PC-3 (cell line): Measurements from ENCODE around the gene NHS. TPM values are rescaled to one million over a fixed set of nuclear protein-coding genes. Genes with fewer than 3 reads are reported as not detected.
A peak's percentile ranks its signal among the peaks of the same experiment; 100 is the strongest.

Experiments used
- ATAC-seq: fragments of 200-7000 bp; cut with Tn5 transposase; 2 replicates; pipeline ENCODE4 v1.9.1; 2020; ENCODE audit warnings: mild to moderate bottlenecking, moderate library complexity
- BruUV-seq: library from RNA; stranded (reverse); fragments of 400-500 nt; replicated peaks from 2 replicates; lab custom pipeline; 2021; lab: Mats Ljungman, UMichigan
- CTCF ChIA-PET: fragments of 300-600 bp; sonication (Branson Sonifier 250); formaldehyde crosslinking; loops from one replicate; lab custom pipeline; 2022; ENCODE audit warnings: antibody characterized with exemption; lab: Charles Lee
- POLR2A ChIA-PET: fragments of 300-600 bp; sonication (Branson Sonifier 250); formaldehyde crosslinking; loops from one replicate; lab custom pipeline; 2022; ENCODE audit warnings: antibody characterized with exemption; ENCODE audit not compliant: unreplicated experiment; lab: Charles Lee
- DNase-seq: peaks from one replicate; pipeline ENCODE4 v3.0.0-alpha.2; 2015
- H2AFZ ChIP-seq: fragments of 300-600 bp; sonication (generic); 2 replicates; pipeline ENCODE4 v1.6.0; 2016; ENCODE audit warnings: antibody characterized with exemption, low read length
- H3F3A ChIP-seq: fragments of 300-600 bp; sonication (generic); one replicate; pipeline ENCODE4 v1.6.0; 2017; ENCODE audit warnings: antibody characterized with exemption, low read length, control low read depth, mild to moderate bottlenecking; ENCODE audit not compliant: unreplicated experiment
- H3K27ac ChIP-seq: fragments of 300-600 bp; sonication (generic); 2 replicates; pipeline ENCODE4 v1.5.1; 2016; ENCODE audit warnings: mild to moderate bottlenecking, low read length
- H3K27me3 ChIP-seq: fragments of 300-600 bp; sonication (generic); 2 replicates; pipeline ENCODE4 v1.6.1; 2016; ENCODE audit warnings: low read length, mixed read lengths
- H3K36me3 ChIP-seq: fragments of 300-600 bp; sonication (generic); 2 replicates; pipeline ENCODE4 v1.6.1; 2016; ENCODE audit warnings: low read depth, mixed run types, low read length, mixed read lengths
- H3K4me1 ChIP-seq: fragments of 300-600 bp; sonication (generic); 2 replicates; pipeline ENCODE4 v1.5.1; 2016; ENCODE audit warnings: low read length; ENCODE audit not compliant: insufficient read depth
- H3K4me2 ChIP-seq: fragments of 300-600 bp; sonication (generic); 2 replicates; pipeline ENCODE4 v1.6.0; 2016; ENCODE audit warnings: low read length
- H3K4me3 ChIP-seq: fragments of 300-600 bp; sonication (generic); 2 replicates; pipeline ENCODE4 v1.5.1; 2016; ENCODE audit warnings: mild to moderate bottlenecking, low read length, mixed read lengths
- H3K79me2 ChIP-seq: fragments of 300-600 bp; sonication (generic); 2 replicates; pipeline ENCODE4 v1.6.1; 2017; ENCODE audit warnings: low read length, mixed read lengths
- H3K9ac ChIP-seq: fragments of 300-600 bp; sonication (generic); 2 replicates; pipeline ENCODE4 v1.6.0; 2016; ENCODE audit warnings: mild to moderate bottlenecking, low read length
- H3K9me2 ChIP-seq: fragments of 300-600 bp; sonication (generic); replicated peaks from 2 replicates; pipeline ENCODE4 v1.6.1; 2016; ENCODE audit warnings: mixed run types, low read length, mixed read lengths
- H3K9me3 ChIP-seq: fragments of 300-600 bp; sonication (generic); 2 replicates; pipeline ENCODE4 v1.6.1; 2016; ENCODE audit warnings: low read length, mixed read lengths
- H4K20me1 ChIP-seq: fragments of 300-600 bp; sonication (generic); 2 replicates; pipeline ENCODE4 v1.6.1; 2016; ENCODE audit warnings: low read length, mixed read lengths
- EZH2 ChIP-seq: fragments of 300-600 bp; sonication (generic); IDR thresholded peaks from one replicate; pipeline ENCODE4 v1.6.1; 2017; ENCODE audit warnings: antibody characterized with exemption, mild to moderate bottlenecking, low read length; ENCODE audit not compliant: unreplicated experiment
- EZH2phosphoT487 ChIP-seq: fragments of 300-600 bp; sonication (generic); IDR thresholded peaks from 2 replicates; pipeline ENCODE4 v1.6.1; 2018; ENCODE audit warnings: mild to moderate bottlenecking, antibody characterized with exemption, low read length, borderline replicate concordance
- intact Hi-C: fragments of 100-400 bp; cut with micrococcal nuclease; formaldehyde crosslinking; loops from 2 replicates; pipeline ENCODE4 v1.9.0; 2023
- total RNA-seq: library from RNA; depleted of rRNA; stranded (reverse); fragments of >200 nt; gene quantifications from 2 replicates; pipeline ENCODE4 v1.2.3, GENCODE V29; 2014
- TF ChIP-seq, protein P1 (sequence below): fragments of 300-600 bp; sonication (generic); conservative IDR thresholded peaks from 2 replicates; pipeline ENCODE4 v1.5.1; 2017; ENCODE audit warnings: antibody characterized with exemption, low read depth, mild to moderate bottlenecking, low read length

The NHS gene
- total RNA-seq, 1 experiment from 2014 or later = 4.9 TPM

DNA sequence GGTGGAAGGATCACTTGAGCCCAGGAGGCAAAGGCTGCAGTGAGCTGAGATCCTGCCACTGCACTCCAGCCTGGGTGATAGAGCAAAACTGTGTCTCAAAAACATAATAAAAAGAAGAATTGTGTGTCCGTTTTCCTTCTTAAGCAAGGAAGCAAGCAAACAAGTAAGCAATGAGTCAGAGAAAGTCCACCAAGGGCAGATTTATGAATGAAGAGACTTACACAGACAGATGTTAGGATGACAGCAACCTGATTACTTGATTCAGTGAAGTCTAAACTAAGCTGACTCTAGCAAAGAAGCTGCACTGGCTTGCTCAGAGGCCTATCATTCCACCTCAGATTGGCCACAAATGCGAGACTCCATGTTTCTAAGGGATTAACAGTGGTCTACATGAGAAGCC lies 328.2 kb downstream of the NHS start:
- no peak overlapping the region for H2AFZ ChIP-seq
- no peaks in the 10 kb centered on the region for H3K36me3 ChIP-seq
- intact Hi-C loops = loop anchor here (5.0 kb wide), 1 partner anchor 34 kb away; the partner anchor contains the start of gene SCML1
- no peak overlapping the region for H3K4me3 ChIP-seq
- TSS peak; percentile 74 for BruUV-seq
- H3K27me3 ChIP-seq = no peaks in the 10 kb centered on the region
- ChIA-PET POLR2A (interaction anchor here (0.6 to 0.7 kb wide), 2 partner anchors 34 to 146 kb away, joined by 4 to 13 read pairs; no protein-coding TSS in a partner anchor), CTCF (no interaction called here)
- no peaks in the 10 kb centered on the region for H3K9me2 ChIP-seq
- H3F3A ChIP-seq = no peaks in the 10 kb centered on the region
- peaks cover 43% of the 10 kb centered on the region for H3K4me1 ChIP-seq
- DNase-seq (peak; percentile 67), ATAC-seq (peak; percentile 69)
- peak overlapping the region; percentile 44 for H3K4me2 ChIP-seq
- H3K27ac ChIP-seq = peak overlapping the region; percentile 69
- no peaks in the 10 kb centered on the region for H4K20me1 ChIP-seq
- H3K9ac ChIP-seq = no peak overlapping the region
- H3K9me3 ChIP-seq = no peaks in the 10 kb centered on the region
- TF ChIP-seq, protein P1, sequence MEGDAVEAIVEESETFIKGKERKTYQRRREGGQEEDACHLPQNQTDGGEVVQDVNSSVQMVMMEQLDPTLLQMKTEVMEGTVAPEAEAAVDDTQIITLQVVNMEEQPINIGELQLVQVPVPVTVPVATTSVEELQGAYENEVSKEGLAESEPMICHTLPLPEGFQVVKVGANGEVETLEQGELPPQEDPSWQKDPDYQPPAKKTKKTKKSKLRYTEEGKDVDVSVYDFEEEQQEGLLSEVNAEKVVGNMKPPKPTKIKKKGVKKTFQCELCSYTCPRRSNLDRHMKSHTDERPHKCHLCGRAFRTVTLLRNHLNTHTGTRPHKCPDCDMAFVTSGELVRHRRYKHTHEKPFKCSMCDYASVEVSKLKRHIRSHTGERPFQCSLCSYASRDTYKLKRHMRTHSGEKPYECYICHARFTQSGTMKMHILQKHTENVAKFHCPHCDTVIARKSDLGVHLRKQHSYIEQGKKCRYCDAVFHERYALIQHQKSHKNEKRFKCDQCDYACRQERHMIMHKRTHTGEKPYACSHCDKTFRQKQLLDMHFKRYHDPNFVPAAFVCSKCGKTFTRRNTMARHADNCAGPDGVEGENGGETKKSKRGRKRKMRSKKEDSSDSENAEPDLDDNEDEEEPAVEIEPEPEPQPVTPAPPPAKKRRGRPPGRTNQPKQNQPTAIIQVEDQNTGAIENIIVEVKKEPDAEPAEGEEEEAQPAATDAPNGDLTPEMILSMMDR = no peak
- no peak for TF ChIP-seq EZH2phosphoT487
- TF ChIP-seq EZH2 = no peak
- no peaks in the 10 kb centered on the region for H3K79me2 ChIP-seq

GRCh38 chrX:17705211-17705610 lies 330.2 kb downstream of the NHS start:
- H3F3A ChIP-seq = no peaks in the 10 kb centered on the region
- no peaks in the 10 kb centered on the region for H3K9me3 ChIP-seq
- no peak overlapping the region for H3K4me2 ChIP-seq
- H2AFZ ChIP-seq = no peak overlapping the region
- H4K20me1 ChIP-seq = no peaks in the 10 kb centered on the region
- peaks cover 43% of the 10 kb centered on the region for H3K4me1 ChIP-seq
- no peaks in the 10 kb centered on the region for H3K9me2 ChIP-seq
- DNase-seq = no peak
- POLR2A ChIA-PET = no interaction called here
- no peaks in the 10 kb centered on the region for H3K79me2 ChIP-seq
- no peak for ATAC-seq
- TF ChIP-seq EZH2 (no peak), EZH2phosphoT487 (no peak)
- TF ChIP-seq, protein P1 = no peak
- H3K9ac ChIP-seq = no peak overlapping the region
- no peak overlapping the region for H3K4me3 ChIP-seq
- CTCF ChIA-PET = no interaction called here
- intact Hi-C loops = no loop called here
- no peak overlapping the region for H3K27ac ChIP-seq
- H3K36me3 ChIP-seq = no peaks in the 10 kb centered on the region
- no peaks in the 10 kb centered on the region for H3K27me3 ChIP-seq
- BruUV-seq = no TSS peak

- Histone ChIP-seq H2AFZ (no peak overlapping the region), H3K27me3 (no peaks in the 10 kb centered on the region), H3K4me3 (no peak overlapping the region), H3K9me2 (no peaks in the 10 kb centered on the region), H3F3A (no peaks in the 10 kb centered on the region), H3K9ac (no peak overlapping the region), H3K79me2 (no peaks in the 10 kb centered on the region), H4K20me1 (no peaks in the 10 kb centered on the region), H3K4me2 (no peak overlapping the region), H3K9me3 (no peaks in the 10 kb centered on the region), H3K4me1 (peaks cover 30% of the 10 kb centered on the region), H3K36me3 (no peaks in the 10 kb centered on the region), H3K27ac (no peak overlapping the region)
- BruUV-seq = no TSS peak
- intact Hi-C loops = no loop called here
- peak; percentile 43 for DNase-seq
- no peak for TF ChIP-seq EZH2
- TF ChIP-seq, protein P1 = no peak
- no peak for TF ChIP-seq EZH2phosphoT487
- CTCF ChIA-PET = no interaction called here
- POLR2A ChIA-PET = no interaction called here
- ATAC-seq = no peak
Observed at GRCh38 chrX:17706676-17707075, 331.7 kb downstream of the NHS start.
